WTC11 (cell line): Measurements from ENCODE around the gene PSMF1.

ENCODE experiments used
- MXD4 ChIP-seq: fragments of 250-450 bp; sonication (Bioruptor Pico); IDR thresholded peaks from 2 replicates; pipeline ENCODE4 v1.8.0; 2021; ENCODE audit warnings: mild to moderate bottlenecking, moderate library complexity, borderline replicate concordance
- ZBTB21 ChIP-seq: sonication (generic); formaldehyde crosslinking; IDR thresholded peaks from 2 replicates; pipeline ENCODE4 v1.8.1; 2023; ENCODE audit warnings: mild to moderate bottlenecking, missing genetic modification reagents, borderline replicate concordance

- TF ChIP-seq MXD4 (no peak), ZBTB21 (CRISPR knock-in tag) (no peak)
Measured at GRCh38 chr20:1108437-1108920, 9.9 kb upstream of the PSMF1 start.
